Measurements from ENCODE around the gene TRIP13.

The TRIP13 gene

DNA sequence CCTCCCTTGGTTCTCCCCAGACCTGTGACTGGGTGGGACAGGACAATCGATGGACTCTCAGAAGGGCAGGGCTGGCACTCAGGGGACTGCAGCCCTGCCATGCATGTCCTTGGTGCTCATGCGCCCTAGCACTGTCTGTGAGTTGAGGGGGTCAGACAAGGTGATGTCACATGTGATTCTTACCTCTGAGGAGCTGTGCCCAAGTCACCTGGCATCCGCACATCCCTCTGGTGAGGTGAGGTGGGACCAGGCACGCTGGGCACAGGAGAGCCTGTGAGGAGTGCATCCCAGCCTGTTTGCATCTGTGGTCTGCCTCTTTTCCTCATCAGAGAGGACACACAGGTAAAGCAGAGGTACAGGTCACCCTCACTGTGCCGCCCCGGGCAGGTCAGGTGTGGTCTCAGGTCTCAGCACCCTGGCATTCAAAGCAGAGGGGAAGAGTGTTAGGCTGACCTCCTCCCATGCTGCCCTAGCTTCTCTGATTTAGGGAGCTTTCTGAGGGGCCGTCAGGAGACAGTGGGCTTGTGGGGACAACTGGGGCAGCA lies 14.8 kb downstream of the TRIP13 start:
- Histone ChIP-seq H3K27ac (no peak overlapping the region), H3K36me3 (ENCODE audit: insufficient read depth, low read length) (peaks cover 44% of the 10 kb centered on the region), H3K9ac (ENCODE audit: insufficient read length) (no peak overlapping the region), H3K9me3 (ENCODE audit: low read depth, low read length) (no peaks in the 10 kb centered on the region), H3K4me3 (no peak overlapping the region)
- no peak for TF ChIP-seq POLR2AphosphoS5 (IDR thresholded peaks at IDR 0.05; ENCODE audit: borderline replicate concordance, low read depth, low read length)
- no peak for TF ChIP-seq EZH2 (IDR thresholded peaks at IDR 0.05)
- TF ChIP-seq FOXP2 (optimal IDR thresholded peaks at IDR 0.05; ENCODE audit: control extremely low read depth, extremely low read length, insufficient read depth): no peak
- DNase-seq (ENCODE audit: low read depth, low spot score): no peak

GRCh38 chr5:908172-908571 lies 15.5 kb downstream of the TRIP13 start:
- H3K4me3 ChIP-seq: no peak overlapping the region
- TF ChIP-seq EZH2 (IDR thresholded peaks at IDR 0.05): no peak
- no peak for TF ChIP-seq POLR2AphosphoS5 (IDR thresholded peaks at IDR 0.05; ENCODE audit: borderline replicate concordance, low read depth, low read length)
- TF ChIP-seq FOXP2 (optimal IDR thresholded peaks at IDR 0.05; ENCODE audit: control extremely low read depth, extremely low read length, insufficient read depth): no peak
- H3K9ac ChIP-seq (ENCODE audit: insufficient read length): no peak overlapping the region
- no peak for DNase-seq (ENCODE audit: low read depth, low spot score)
- no peaks in the 10 kb centered on the region for H3K9me3 ChIP-seq (ENCODE audit: low read depth, low read length)
- no peak overlapping the region for H3K27ac ChIP-seq
- peaks cover 41% of the 10 kb centered on the region for H3K36me3 ChIP-seq (ENCODE audit: insufficient read depth, low read length)

- Histone ChIP-seq H3K9ac (ENCODE audit: insufficient read length) (no peak overlapping the region), H3K27ac (no peak overlapping the region), H3K36me3 (ENCODE audit: insufficient read depth, low read length) (peaks cover 43% of the 10 kb centered on the region), H3K4me3 (no peak overlapping the region), H3K9me3 (ENCODE audit: low read depth, low read length) (no peaks in the 10 kb centered on the region)
- TF ChIP-seq EZH2 (IDR thresholded peaks at IDR 0.05): no peak
- TF ChIP-seq FOXP2 (optimal IDR thresholded peaks at IDR 0.05; ENCODE audit: control extremely low read depth, extremely low read length, insufficient read depth): no peak
- TF ChIP-seq POLR2AphosphoS5 (IDR thresholded peaks at IDR 0.05; ENCODE audit: borderline replicate concordance, low read depth, low read length): no peak
- no peak for DNase-seq (ENCODE audit: low read depth, low spot score)
These were observed 16.4 kb downstream of the TRIP13 start for GRCh38 chr5:909086-909485.

DNA sequence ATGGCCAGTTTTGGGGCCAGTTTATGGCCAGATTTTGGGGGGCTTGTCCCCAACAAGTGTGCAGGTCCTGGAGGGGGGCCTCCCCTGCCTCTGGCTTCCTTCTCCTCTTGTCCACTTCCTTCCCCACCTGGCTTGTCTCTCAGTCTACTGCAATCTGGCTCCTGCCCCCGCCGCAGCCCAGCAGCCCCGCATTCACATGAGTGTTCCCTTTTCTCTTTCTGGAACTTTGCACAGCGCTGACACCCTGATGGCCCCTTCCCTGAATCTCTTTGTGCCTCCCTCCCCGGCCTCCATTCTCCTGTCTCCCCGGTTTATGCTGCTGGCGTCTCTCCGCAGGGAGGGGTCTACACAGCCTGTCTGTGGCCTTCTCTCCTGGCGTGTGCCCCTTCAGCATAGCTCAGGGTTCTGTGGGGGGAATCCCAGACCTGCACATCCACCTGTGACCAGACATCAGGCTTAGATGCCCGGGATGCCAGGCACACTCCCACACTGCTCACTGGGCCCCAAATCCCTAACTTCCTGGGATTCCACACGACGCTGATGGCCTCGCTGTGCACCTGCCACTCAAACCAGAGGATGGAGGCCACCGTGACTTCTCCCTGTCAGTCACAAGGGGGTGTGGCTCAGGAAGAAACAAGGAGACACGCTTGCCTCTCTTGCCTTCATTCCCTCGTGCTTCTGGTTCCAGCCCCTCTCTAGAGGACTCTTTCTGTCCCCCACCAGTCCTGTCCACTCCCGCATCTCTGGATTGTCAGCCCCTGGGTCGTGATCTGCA lies 17.5 kb downstream of the TRIP13 start:
- peaks cover 40% of the 10 kb centered on the region for H3K36me3 ChIP-seq (ENCODE audit: insufficient read depth, low read length)

DNA sequence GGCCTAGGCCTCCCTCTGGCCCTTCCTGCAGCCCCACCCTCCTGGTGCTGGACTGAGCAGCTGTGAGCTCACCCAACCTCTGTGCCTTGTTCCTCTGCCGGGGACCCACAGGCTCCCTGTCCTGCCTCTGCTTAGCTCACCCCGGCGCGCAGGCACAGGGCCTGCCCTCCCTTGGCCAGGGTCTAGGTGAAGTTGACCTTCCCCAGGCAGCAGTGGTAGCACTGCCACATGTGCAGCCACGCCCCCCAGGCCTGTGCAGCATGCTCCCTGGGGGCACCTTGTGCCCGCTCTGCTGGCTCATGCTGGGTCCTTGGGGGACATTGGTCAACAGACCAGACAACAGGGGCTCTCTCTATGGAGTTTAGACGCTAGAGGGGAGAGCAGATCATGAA lies 18.1 kb downstream of the TRIP13 start:
- DNase-seq (ENCODE audit: low read depth, low spot score): no peak
- H3K9ac ChIP-seq (ENCODE audit: insufficient read length): no peak overlapping the region
- H3K9me3 ChIP-seq (ENCODE audit: low read depth, low read length): no peaks in the 10 kb centered on the region
- TF ChIP-seq FOXP2 (optimal IDR thresholded peaks at IDR 0.05; ENCODE audit: control extremely low read depth, extremely low read length, insufficient read depth): no peak
- TF ChIP-seq POLR2AphosphoS5 (IDR thresholded peaks at IDR 0.05; ENCODE audit: borderline replicate concordance, low read depth, low read length): no peak
- no peak for TF ChIP-seq EZH2 (IDR thresholded peaks at IDR 0.05)
- H3K36me3 ChIP-seq (ENCODE audit: insufficient read depth, low read length): peaks cover 35% of the 10 kb centered on the region
- H3K4me3 ChIP-seq: no peak overlapping the region
- H3K27ac ChIP-seq: no peak overlapping the region

More for the DNA sequence above, 17.5 kb downstream of the TRIP13 start:
- Histone ChIP-seq H3K27ac (no peak overlapping the region), H3K9me3 (ENCODE audit: low read depth, low read length) (no peaks in the 10 kb centered on the region), H3K4me3 (no peak overlapping the region), H3K9ac (ENCODE audit: insufficient read length) (no peak overlapping the region)
- TF ChIP-seq POLR2AphosphoS5 (IDR thresholded peaks at IDR 0.05; ENCODE audit: borderline replicate concordance, low read depth, low read length) (no peak), FOXP2 (optimal IDR thresholded peaks at IDR 0.05; ENCODE audit: control extremely low read depth, extremely low read length, insufficient read depth) (no peak), EZH2 (IDR thresholded peaks at IDR 0.05) (no peak)
- DNase-seq (ENCODE audit: low read depth, low spot score): no peak

- Histone ChIP-seq H3K27ac (no peak overlapping the region), H3K4me3 (no peak overlapping the region), H3K36me3 (ENCODE audit: insufficient read depth, low read length) (peaks cover 41% of the 10 kb centered on the region), H3K9ac (ENCODE audit: insufficient read length) (no peak overlapping the region), H3K9me3 (ENCODE audit: low read depth, low read length) (no peaks in the 10 kb centered on the region)
- no peak for DNase-seq (ENCODE audit: low read depth, low spot score)
- TF ChIP-seq EZH2 (IDR thresholded peaks at IDR 0.05) (no peak), POLR2AphosphoS5 (IDR thresholded peaks at IDR 0.05; ENCODE audit: borderline replicate concordance, low read depth, low read length) (no peak), FOXP2 (optimal IDR thresholded peaks at IDR 0.05; ENCODE audit: control extremely low read depth, extremely low read length, insufficient read depth) (no peak)
These were observed 18.9 kb downstream of the TRIP13 start for GRCh38 chr5:911601-912000.

DNA sequence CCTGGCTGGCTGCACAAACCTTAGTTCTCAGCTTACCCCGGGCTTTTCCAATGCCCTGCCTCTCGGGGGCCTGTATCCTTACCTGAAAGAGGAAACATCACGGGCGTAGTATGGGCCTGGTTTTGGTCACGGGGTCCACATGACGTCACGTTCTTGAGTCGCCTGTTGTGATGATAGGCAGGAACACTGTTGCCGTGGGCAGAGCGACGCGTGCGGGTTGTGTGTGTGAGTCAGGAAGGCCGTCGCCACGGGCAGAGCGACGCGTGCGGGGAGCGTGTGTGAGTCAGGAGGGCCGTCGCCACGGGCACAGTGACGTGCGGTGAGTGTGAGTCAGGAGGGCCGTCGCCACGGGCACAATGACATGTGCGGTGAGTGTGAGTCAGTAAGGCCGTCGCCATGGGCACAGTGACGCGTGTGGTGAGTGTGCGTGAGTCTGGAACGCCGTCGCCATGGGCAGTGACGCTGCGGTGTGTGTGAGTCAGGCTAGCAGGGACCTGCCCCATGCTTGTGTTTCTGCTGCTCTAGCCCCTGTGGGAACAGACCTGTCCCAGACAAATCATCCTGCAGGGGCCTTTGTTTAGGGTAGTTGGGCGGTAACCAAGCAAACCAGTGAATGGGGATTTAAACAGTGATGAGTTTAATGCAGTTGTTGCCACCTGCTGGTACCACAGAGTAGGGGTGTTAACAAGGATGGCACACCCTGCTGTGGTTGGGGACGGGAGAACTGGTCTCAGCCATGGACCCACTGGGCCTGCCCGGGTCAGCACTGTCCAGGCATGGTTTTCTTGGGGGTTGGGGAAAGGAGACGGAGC lies 19.8 kb downstream of the TRIP13 start:
- H3K36me3 ChIP-seq (ENCODE audit: insufficient read depth, low read length): peaks cover 41% of the 10 kb centered on the region
- no peak for DNase-seq (ENCODE audit: low read depth, low spot score)
- no peak overlapping the region for H3K9ac ChIP-seq (ENCODE audit: insufficient read length)
- TF ChIP-seq EZH2 (IDR thresholded peaks at IDR 0.05) (no peak), POLR2AphosphoS5 (IDR thresholded peaks at IDR 0.05; ENCODE audit: borderline replicate concordance, low read depth, low read length) (no peak), FOXP2 (optimal IDR thresholded peaks at IDR 0.05; ENCODE audit: control extremely low read depth, extremely low read length, insufficient read depth) (no peak)
- H3K4me3 ChIP-seq: no peak overlapping the region
- no peak overlapping the region for H3K27ac ChIP-seq
- no peaks in the 10 kb centered on the region for H3K9me3 ChIP-seq (ENCODE audit: low read depth, low read length)

GRCh38 chr5:914174-914573 lies 21.5 kb downstream of the TRIP13 start:
- no peaks in the 10 kb centered on the region for H3K9me3 ChIP-seq (ENCODE audit: low read depth, low read length)
- no peak overlapping the region for H3K9ac ChIP-seq (ENCODE audit: insufficient read length)
- no peak overlapping the region for H3K4me3 ChIP-seq
- H3K36me3 ChIP-seq (ENCODE audit: insufficient read depth, low read length): peaks cover 33% of the 10 kb centered on the region; the same call in 1 of the 2 replicates
- no peak for DNase-seq (ENCODE audit: low read depth, low spot score)
- TF ChIP-seq FOXP2 (optimal IDR thresholded peaks at IDR 0.05; ENCODE audit: control extremely low read depth, extremely low read length, insufficient read depth) (no peak), EZH2 (IDR thresholded peaks at IDR 0.05) (no peak), POLR2AphosphoS5 (IDR thresholded peaks at IDR 0.05; ENCODE audit: borderline replicate concordance, low read depth, low read length) (no peak)
- no peak overlapping the region for H3K27ac ChIP-seq
